ENCODE results near the gene SC5D. TPM values are rescaled to one million over a fixed set of nuclear protein-coding genes. Genes with fewer than 3 reads are reported as not detected.

The SC5D gene
- total RNA-seq, 2 experiments from 2014 or later = 87.7 to 92.7 TPM

DNA sequence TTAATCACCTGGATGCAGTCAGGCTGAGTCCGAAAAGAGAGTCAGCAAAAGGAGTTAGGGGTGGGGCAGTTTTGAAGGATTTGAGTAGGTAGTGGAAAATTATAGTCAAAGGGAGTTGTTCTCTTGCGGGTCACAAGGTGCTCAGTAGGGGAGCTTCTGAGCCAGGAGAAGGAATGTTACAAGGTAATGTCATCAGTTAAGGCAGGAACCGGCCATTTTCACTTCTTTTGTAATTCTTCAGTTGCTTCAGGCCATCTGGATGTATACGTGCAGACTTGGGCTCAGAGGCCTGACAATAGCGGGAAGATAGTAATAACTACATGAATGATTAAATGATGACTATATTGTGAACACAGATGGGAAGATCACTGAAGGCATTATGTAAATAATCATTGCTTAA lies 6.2 kb downstream of the SC5D start:
- no peaks in the 10 kb centered on the region for H3K9me3 Mint-ChIP-seq
- peak overlapping the region; percentile 26 for H3K27ac Mint-ChIP-seq
- CTCF ChIA-PET = interaction anchor here (0.6 to 1.6 kb wide), 3 partner anchors 13 to 54 kb away, joined by 3 read pairs; no protein-coding TSS in a partner anchor
- ATAC-seq (ENCODE audit: poor library complexity) (no peak), DNase-seq (no peak)
- Histone ChIP-seq H3K9me3 (ENCODE audit: control insufficient read depth in 1 of 2, insufficient read depth in 1 of 2, low read length in 2 of 2) (no peaks in the 10 kb centered on the region), H3K4me3 (ENCODE audit: low read length) (no peak overlapping the region), H3K27ac (ENCODE audit: low read depth in 1 of 2, low read length in 2 of 2) (no peak overlapping the region), H3K4me1 (ENCODE audit: insufficient read depth, low read length) (no peaks in the 10 kb centered on the region), H3K27me3 (ENCODE audit: control insufficient read depth in 1 of 2, insufficient read depth in 2 of 2, low read length in 2 of 2) (no peaks in the 10 kb centered on the region), H3K36me3 (ENCODE audit: insufficient read depth, low read length) (peaks cover 4% of the 10 kb centered on the region)
- POLR2A ChIA-PET = no interaction called here
- H3K36me3 Mint-ChIP-seq (ENCODE audit: low read depth) = peaks cover 38% of the 10 kb centered on the region
- peaks cover 70% of the 10 kb centered on the region for H3K4me1 Mint-ChIP-seq (ENCODE audit: low read depth)
- H3K27me3 Mint-ChIP-seq = no peaks in the 10 kb centered on the region
- intact Hi-C loops (cut with DNase I, micrococcal nuclease) = loop anchor here in 1 of 2 experiments (10.0 kb wide), 1 partner anchor 274 kb away; the partner anchor contains the start of gene TBCEL
- TF ChIP-seq, protein P1, sequence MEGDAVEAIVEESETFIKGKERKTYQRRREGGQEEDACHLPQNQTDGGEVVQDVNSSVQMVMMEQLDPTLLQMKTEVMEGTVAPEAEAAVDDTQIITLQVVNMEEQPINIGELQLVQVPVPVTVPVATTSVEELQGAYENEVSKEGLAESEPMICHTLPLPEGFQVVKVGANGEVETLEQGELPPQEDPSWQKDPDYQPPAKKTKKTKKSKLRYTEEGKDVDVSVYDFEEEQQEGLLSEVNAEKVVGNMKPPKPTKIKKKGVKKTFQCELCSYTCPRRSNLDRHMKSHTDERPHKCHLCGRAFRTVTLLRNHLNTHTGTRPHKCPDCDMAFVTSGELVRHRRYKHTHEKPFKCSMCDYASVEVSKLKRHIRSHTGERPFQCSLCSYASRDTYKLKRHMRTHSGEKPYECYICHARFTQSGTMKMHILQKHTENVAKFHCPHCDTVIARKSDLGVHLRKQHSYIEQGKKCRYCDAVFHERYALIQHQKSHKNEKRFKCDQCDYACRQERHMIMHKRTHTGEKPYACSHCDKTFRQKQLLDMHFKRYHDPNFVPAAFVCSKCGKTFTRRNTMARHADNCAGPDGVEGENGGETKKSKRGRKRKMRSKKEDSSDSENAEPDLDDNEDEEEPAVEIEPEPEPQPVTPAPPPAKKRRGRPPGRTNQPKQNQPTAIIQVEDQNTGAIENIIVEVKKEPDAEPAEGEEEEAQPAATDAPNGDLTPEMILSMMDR (IDR thresholded peaks at IDR 0.05) = no peak
- no peak overlapping the region for H3K4me3 Mint-ChIP-seq

DNA sequence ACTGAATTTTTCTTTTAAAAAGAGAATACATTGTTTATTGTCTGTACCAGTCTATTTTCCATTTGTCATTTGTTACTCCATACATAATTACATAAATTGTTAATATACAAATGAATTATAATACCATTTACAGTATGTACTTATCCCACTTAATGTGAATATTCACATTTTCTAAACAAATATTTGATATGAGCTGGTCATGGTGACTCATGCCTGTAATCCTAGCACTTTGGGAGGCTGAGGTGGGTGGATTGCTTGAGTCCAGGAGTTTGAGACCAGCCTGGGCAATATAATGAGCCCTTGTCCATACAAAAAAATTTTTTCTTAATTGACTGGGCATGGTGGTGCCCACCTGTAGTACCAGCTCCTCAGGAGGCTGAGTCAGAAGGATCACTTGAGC lies 6.8 kb downstream of the SC5D start:
- H3K36me3 ChIP-seq (ENCODE audit: insufficient read depth, low read length) = peaks cover 10% of the 10 kb centered on the region
- Mint-ChIP-seq H3K4me3 (no peak overlapping the region), H3K4me1 (ENCODE audit: low read depth) (peaks cover 64% of the 10 kb centered on the region), H3K36me3 (ENCODE audit: low read depth) (peaks cover 44% of the 10 kb centered on the region), H3K27me3 (no peaks in the 10 kb centered on the region), H3K9me3 (no peaks in the 10 kb centered on the region), H3K27ac (no peak overlapping the region)
- no peak overlapping the region for H3K27ac ChIP-seq (ENCODE audit: low read depth in 1 of 2, low read length in 2 of 2)
- no peaks in the 10 kb centered on the region for H3K9me3 ChIP-seq (ENCODE audit: control insufficient read depth in 1 of 2, insufficient read depth in 1 of 2, low read length in 2 of 2)
- intact Hi-C loops (cut with DNase I, micrococcal nuclease) = loop anchor here in 1 of 2 experiments (10.0 kb wide), 1 partner anchor 275 kb away; the partner anchor contains the start of gene TBCEL
- no peaks in the 10 kb centered on the region for H3K4me1 ChIP-seq (ENCODE audit: insufficient read depth, low read length)
- no peak overlapping the region for H3K4me3 ChIP-seq (ENCODE audit: low read length)
- no peaks in the 10 kb centered on the region for H3K27me3 ChIP-seq (ENCODE audit: control insufficient read depth in 1 of 2, insufficient read depth in 2 of 2, low read length in 2 of 2)
- ATAC-seq (ENCODE audit: poor library complexity) = no peak
- ChIA-PET POLR2A (interaction anchor here (0.9 kb wide), 1 partner anchor 249 kb away, joined by 3 read pairs; no protein-coding TSS in a partner anchor), CTCF (interaction anchor here (1.6 kb wide), 1 partner anchor 54 kb away, joined by 3 read pairs; no protein-coding TSS in a partner anchor)
- TF ChIP-seq, protein P1 (IDR thresholded peaks at IDR 0.05) = no peak
- DNase-seq = no peak

DNA sequence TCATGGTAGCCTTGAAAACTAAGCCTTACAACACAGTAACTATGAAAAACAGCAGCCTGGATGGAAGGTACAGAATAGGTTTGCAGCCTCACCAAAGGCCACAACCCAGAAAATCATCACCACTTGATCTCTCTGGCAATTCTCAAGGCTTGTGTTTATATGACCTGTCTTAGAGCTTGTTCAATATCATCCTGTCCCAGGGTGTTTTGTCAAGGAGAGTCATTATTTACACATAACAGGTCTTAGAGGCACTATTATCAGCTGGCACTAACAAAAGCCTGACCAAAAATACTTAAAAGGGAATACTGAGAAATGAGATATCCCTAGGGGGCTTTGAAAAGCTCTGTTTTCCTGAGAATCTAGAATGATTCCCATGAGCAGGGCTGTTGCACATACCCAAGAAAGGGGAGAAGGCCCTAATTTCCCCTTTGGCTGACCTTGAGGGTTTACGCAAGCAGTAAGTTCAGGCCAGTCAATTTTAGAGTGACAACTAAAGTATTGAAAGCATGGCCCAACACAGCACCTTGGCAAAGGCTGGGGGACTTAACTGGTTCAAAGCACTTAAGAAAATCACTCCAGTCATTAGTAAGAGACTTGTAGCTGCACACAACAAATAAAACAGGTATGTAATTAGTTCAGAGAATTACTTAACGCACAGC lies 7.9 kb downstream of the SC5D start:
- no peak overlapping the region for H3K27ac ChIP-seq (ENCODE audit: low read depth in 1 of 2, low read length in 2 of 2)
- TF ChIP-seq, protein P1 (IDR thresholded peaks at IDR 0.05) = no peak
- peaks cover 54% of the 10 kb centered on the region for H3K4me1 Mint-ChIP-seq (ENCODE audit: low read depth)
- ChIA-PET CTCF (interaction anchor here (1.6 kb wide), 1 partner anchor 55 kb away, joined by 3 read pairs; no protein-coding TSS in a partner anchor), POLR2A (interaction anchor here (0.9 kb wide), 1 partner anchor 248 kb away, joined by 3 read pairs; no protein-coding TSS in a partner anchor)
- no peak for ATAC-seq (ENCODE audit: poor library complexity)
- H3K9me3 Mint-ChIP-seq = no peaks in the 10 kb centered on the region
- intact Hi-C loops (cut with DNase I, micrococcal nuclease) = no loop called here
- H3K36me3 ChIP-seq (ENCODE audit: insufficient read depth, low read length) = peaks cover 20% of the 10 kb centered on the region
- no peaks in the 10 kb centered on the region for H3K27me3 Mint-ChIP-seq
- no peak overlapping the region for H3K4me3 Mint-ChIP-seq
- DNase-seq = no peak
- H3K9me3 ChIP-seq (ENCODE audit: control insufficient read depth in 1 of 2, insufficient read depth in 1 of 2, low read length in 2 of 2) = no peaks in the 10 kb centered on the region
- no peaks in the 10 kb centered on the region for H3K27me3 ChIP-seq (ENCODE audit: control insufficient read depth in 1 of 2, insufficient read depth in 2 of 2, low read length in 2 of 2)
- no peaks in the 10 kb centered on the region for H3K4me1 ChIP-seq (ENCODE audit: insufficient read depth, low read length)
- H3K27ac Mint-ChIP-seq = peak overlapping the region; percentile 63
- peaks cover 51% of the 10 kb centered on the region for H3K36me3 Mint-ChIP-seq (ENCODE audit: low read depth)
- H3K4me3 ChIP-seq (ENCODE audit: low read length) = no peak overlapping the region

All from CD4-positive, alpha-beta T cell (primary cell).